Activated CD4-positive, CD25-positive, alpha-beta regulatory T cell treated with anti-CD3 and anti-CD28 coated beads, Interleukin-2, amount 50 U/mL, for 16 hours (primary cell): ENCODE results near the gene HRNR.

Source experiments
- DNase-seq: peaks from one replicate; pipeline ENCODE4 v3.0.0-alpha.2; 2020; ENCODE audit warnings: low read depth, low spot score

Gene HRNR

GRCh38 chr1:152188673-152189591, 35.1 kb downstream of the HRNR start:
- peak; percentile 49 for DNase-seq

- no peak for DNase-seq
Measured at GRCh38 chr1:152186556-152187285, 37.3 kb downstream of the HRNR start.

- no peak for DNase-seq
Measured at GRCh38 chr1:152185544-152186391, 38.2 kb downstream of the HRNR start.

GRCh38 chr1:152182944-152183361, 41.0 kb downstream of the HRNR start:
- DNase-seq: no peak

GRCh38 chr1:152182431-152182830, 41.6 kb downstream of the HRNR start:
- no peak for DNase-seq

GRCh38 chr1:152179566-152179965, 44.4 kb downstream of the HRNR start:
- no peak for DNase-seq

GRCh38 chr1:152170287-152170905, 53.6 kb downstream of the HRNR start:
- DNase-seq: no peak

GRCh38 chr1:152169366-152170025, 54.5 kb downstream of the HRNR start:
- no peak for DNase-seq

- DNase-seq: no peak
Measured at GRCh38 chr1:152168535-152168868, 55.5 kb downstream of the HRNR start.

GRCh38 chr1:152167835-152168534, 56.0 kb downstream of the HRNR start:
- no peak for DNase-seq

GRCh38 chr1:152166966-152167365, 57.0 kb downstream of the HRNR start:
- no peak for DNase-seq

- DNase-seq: no peak
Measured at GRCh38 chr1:152165286-152166077, 58.5 kb downstream of the HRNR start.

- DNase-seq: no peak
Measured at GRCh38 chr1:152164517-152165136, 59.4 kb downstream of the HRNR start.

- no peak for DNase-seq
Measured at GRCh38 chr1:152162792-152163463, 61.1 kb downstream of the HRNR start.
